Measurements from ENCODE around the gene KRTAP22-1.

KRTAP22-1 gene

DNA sequence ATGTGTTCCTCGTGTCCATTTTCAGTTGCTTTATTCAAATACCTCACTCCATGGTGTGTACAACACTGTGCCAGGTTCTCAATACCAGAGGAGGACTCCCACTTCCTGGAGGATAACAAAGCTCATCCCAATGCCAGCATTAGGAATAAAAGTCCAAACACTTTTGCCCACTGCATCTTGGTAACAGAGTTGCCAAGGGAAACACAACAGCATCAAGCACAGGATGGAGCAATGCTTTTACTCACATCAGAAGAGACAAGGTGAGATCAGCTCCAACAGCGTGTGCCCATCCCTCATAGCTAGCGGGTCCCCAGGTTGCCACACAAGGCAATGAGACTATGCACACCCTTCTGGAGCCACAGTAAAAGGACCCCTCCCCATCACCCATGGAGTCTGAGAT lies 22.5 kb downstream of the KRTAP22-1 start:
- in situ Hi-C loops (cut with HindIII; ENCODE audit: low sequenced_read_pairs): no loop called here

DNA sequence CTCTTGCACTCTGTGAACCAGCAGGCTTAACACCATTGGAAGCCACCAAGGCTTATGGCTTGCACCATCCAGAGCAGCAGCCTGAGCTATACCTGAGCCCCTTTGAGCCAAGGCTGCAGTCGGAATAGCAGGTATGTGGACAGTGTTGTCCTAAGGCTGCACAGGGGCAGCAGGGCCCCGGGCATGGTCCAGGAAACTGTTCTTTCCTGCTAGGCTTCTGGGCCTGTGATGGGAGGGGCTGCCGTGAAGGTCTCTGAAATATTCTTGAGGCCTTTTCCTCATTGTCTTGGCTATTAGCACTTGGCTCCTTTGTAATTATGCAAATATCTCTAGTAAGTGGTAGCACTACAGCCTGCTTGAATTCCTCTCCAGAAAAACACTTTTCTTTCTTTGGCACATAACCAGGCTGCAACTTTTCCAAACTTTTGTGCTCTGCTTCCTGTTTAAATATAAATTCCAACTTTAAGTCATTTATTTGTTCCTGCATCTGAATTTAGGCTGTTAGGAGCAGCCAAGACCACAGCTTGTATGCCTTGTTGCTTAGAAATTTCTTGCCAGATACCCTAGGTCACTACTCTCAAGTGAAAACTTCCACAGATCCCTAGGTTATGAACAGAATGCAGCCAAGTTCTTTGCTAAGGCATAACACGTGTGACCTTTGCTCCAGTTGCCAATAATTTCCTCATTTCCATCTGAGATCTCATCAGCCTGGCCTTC lies 24.7 kb downstream of the KRTAP22-1 start:
- in situ Hi-C loops (cut with HindIII; ENCODE audit: low sequenced_read_pairs): no loop called here

DNA sequence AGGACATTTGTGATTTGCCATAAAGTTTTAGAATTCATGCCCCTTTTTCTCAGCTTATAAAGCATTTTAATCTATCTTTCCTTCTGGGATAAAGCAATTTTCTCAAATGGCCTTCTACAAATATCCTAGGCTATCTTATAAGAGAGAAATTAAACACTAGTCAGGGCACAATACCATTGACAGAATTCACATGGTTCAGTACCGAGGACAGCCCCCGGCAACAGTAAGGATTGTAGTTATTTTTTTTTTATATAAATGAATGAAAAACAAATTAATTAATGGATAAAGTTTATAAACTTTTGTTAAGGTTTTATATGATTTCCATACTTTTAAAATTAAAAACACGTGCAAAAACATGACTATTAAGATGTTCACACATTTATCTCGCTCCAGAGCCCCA lies 27.2 kb downstream of the KRTAP22-1 start:
- in situ Hi-C loops (cut with HindIII; ENCODE audit: low sequenced_read_pairs): no loop called here

DNA sequence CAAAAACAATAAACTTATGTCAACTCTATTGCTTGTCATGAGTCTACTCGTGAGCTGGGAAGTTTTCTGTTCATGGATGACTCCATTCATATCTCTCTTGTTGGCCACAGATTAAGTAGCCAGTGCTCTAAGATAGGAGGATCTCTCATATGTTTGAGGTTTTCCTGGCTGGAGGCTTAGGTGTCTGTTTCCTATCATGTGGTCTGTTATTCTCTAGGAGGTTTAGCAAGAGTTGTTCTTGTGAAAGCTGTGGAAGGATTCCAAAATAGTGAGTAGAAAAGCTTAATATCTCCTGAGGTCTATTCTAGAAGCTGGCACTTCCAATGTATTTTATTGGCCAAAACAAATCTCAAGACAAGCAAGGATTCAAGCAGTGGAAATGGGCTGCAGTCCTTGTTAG lies 28.3 kb downstream of the KRTAP22-1 start:
- in situ Hi-C loops (cut with HindIII; ENCODE audit: low sequenced_read_pairs): no loop called here

DNA sequence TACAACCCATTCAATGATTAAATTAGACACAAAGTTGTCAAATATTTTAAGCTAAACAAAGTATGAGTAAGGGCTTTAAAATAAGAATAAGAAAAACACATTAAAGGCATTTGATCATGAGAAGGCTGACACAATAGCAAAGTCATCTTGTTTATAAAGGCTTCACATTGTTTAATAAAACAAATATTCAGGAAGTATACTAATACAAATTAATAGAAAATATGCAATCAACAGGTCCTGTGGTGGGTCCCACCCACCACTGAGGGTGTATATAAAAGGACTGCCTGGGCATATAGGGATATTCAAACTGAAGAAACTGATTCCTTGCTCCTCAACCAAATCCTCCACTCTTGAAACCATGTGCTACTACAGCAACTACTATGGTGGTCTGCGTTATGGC lies 34.0 kb downstream of the KRTAP22-1 start, which contains the start of gene KRTAP20-2:
Gene KRTAP20-2, plus strand, starts transcription at position 301 of the 400 bp plus-strand sequence. Its CDS starts 58 bp downstream, at position 359.
- in situ Hi-C loops (cut with HindIII; ENCODE audit: low sequenced_read_pairs): no loop called here

DNA sequence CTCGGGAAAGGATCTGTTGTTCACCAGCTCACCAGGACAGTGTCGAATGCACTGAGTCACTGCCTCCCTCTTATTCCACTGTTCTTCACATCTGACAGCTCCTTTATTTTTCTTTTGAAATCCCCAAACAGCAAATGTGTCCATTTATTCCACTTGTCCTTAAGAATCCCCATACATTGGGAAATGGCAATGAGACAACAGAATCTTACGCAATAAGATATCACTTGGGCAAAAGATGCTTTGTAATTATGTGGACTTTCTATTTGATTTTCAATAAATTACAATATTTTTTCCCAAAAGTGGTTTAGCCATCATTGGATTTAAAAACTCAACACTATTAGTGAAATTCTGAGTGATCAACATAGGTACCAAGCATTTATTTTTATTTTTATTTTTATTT lies 37.8 kb downstream of the KRTAP22-1 start:
- in situ Hi-C loops (cut with HindIII; ENCODE audit: low sequenced_read_pairs): no loop called here

DNA sequence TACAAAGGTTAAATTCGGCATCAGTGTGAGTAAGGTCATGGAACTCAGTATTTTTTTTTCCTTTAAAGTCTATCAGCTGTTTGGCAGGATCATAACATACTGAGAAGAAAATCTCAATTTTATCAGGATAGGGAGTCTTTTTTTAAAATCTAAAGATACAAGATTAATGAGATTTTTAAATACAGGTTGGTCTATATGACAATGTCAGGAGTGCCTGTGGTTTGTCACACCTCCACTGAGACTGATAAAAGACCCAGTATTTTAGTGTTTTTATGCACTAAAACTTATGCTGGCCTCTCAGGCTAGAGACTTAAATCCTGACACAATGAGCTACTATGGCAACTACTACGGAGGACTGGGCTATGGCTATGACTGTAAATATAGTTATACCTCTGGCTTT lies 41.7 kb downstream of the KRTAP22-1 start, which contains the start of gene KRTAP20-3:
Gene KRTAP20-3, plus strand, starts transcription at position 301 of the 400 bp plus-strand sequence.
- in situ Hi-C loops (cut with HindIII; ENCODE audit: low sequenced_read_pairs): no loop called here

DNA sequence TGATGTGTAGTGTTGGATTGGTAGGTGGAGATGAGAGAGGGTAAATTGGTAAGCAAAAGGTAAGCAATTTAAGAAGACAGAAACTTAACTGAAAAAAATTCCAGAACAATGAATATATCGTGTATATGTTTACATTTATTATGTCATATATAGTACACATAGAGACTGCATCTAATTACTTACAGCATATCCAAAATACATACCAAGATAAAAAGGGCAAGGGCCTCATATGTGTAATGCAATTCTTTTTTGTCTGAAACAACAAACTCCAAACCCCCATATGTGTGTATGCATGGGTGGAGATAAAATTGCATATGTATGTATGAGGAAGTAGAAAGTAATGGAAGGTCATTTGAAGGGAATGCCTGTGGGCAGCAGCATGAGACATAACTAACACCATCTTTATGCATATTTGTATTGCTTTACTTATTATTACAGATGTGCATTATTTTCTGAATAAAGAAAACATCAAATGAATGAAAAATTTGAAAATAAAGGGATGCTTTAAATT lies 46.1 kb downstream of the KRTAP22-1 start:
- in situ Hi-C loops (cut with HindIII; ENCODE audit: low sequenced_read_pairs): no loop called here
